Measurements from ENCODE around the gene KIAA1958. TPM values are rescaled to one million over a fixed set of nuclear protein-coding genes. Genes with fewer than 3 reads are reported as not detected.
A peak's percentile ranks its signal among the peaks of the same experiment; 100 is the strongest.

KIAA1958 gene
- total and polyA plus RNA-seq, 2 of the 4 experiments (the other 2 are of a cell fraction): 0.65 to 1.8 TPM

DNA sequence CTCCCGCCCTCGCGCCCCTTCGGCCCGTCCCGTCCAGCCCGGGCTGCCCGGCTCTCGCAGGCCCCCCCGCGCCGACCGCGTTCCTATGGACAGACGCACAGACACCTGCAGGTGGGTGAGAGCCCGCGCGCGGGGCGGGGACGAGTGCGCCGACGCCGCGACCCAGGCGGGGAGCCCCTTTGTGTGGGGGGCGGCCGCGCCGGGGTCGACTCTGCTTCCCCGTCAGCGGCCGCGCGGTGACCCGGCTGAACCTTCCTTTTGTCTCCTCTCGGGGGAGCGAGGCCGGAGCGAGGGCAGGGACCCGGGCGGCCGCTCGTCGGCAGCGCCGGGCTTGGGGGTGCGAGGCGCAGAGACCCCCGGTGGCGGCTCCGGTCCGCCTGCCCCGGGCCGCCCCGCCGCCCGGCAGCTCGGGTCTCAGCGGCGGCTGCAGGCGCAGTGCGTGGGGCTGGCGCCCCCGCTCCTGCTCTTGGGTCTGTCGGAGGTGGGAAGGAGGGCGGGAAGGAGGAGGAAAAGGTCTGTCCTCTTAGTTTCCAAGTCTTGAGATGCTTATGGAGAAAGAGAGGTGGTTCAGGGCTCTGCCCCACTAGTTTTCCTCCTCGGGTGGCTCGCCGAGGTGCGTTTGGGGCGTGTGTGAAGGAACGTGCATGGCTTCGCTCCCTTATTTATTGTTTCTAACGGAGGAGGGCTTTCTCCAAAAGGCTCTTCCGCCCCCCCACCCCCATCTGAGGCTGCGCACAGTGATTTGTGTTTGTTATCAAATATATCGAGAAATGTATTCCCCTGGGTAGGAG, 576 bp downstream of the KIAA1958 start:
- Histone ChIP-seq H2BK20ac (ENCODE audit: low read depth, low read length) (no peak overlapping the region), H3K36me3 (ENCODE audit: control insufficient read depth, insufficient read depth, low read length) (no peaks in the 10 kb centered on the region), H3K4me1 (ENCODE audit: control insufficient read depth, insufficient read depth, low read length) (peaks cover 6% of the 10 kb centered on the region; the same call in 1 of the 2 replicates), H2BK5ac (ENCODE audit: low read depth, low read length, poor library complexity, severe bottlenecking) (no peak overlapping the region), H3K23ac (ENCODE audit: low read depth, low read length) (no peak overlapping the region), H2AFZ (replicated peaks; ENCODE audit: low read length, poor library complexity) (peak overlapping the region; percentile 92), H3K27me3 (ENCODE audit: control insufficient read depth, insufficient read depth, low read length) (no peaks in the 10 kb centered on the region), H3K9me3 (ENCODE audit: control insufficient read depth, insufficient read depth, low read length) (no peaks in the 10 kb centered on the region), H2AK5ac (ENCODE audit: low read depth, low read length) (no peak overlapping the region), H3K14ac (replicated peaks; ENCODE audit: low read depth, low read length) (no peak overlapping the region), H3K9ac (ENCODE audit: low read depth, low read length) (peak overlapping the region; percentile 53), H3K4me3 (ENCODE audit: insufficient read depth, low read depth, low read length) (peak overlapping the region; percentile 77), H3K9me1 (ENCODE audit: insufficient read depth, low read length) (peaks cover 5% of the 10 kb centered on the region), H4K20me1 (ENCODE audit: insufficient read depth, low read length) (no peaks in the 10 kb centered on the region; the same call in 1 of the 2 replicates), H2BK15ac (ENCODE audit: low read depth, low read length) (no peak overlapping the region), H3K4ac (ENCODE audit: low read depth, low read length) (no peak overlapping the region), H3K79me1 (ENCODE audit: low read depth in 1 of 2, low read length in 2 of 2) (peaks cover 7 to 19% of the 10 kb centered on the region in 2 experiments; a peak in 3 of 4 replicates), H3K27ac (ENCODE audit: insufficient read depth, low read length) (no peak overlapping the region; the same call in 1 of the 2 replicates), H3K56ac (ENCODE audit: extremely low read depth, insufficient read depth, low read length) (no peak overlapping the region), H4K5ac (ENCODE audit: low read depth, low read length) (no peak overlapping the region), H3K18ac (ENCODE audit: low read depth, low read length) (no peak overlapping the region), H4K91ac (ENCODE audit: insufficient read depth, low read depth, low read length) (no peak overlapping the region), H3K4me2 (ENCODE audit: low read depth, low read length) (peak overlapping the region; percentile 95), H2AK9ac (replicated peaks; ENCODE audit: low read depth, low read length, poor library complexity) (peak overlapping the region; percentile 17), H4K8ac (ENCODE audit: low read depth in 2 of 2, low read length in 2 of 2) (no peak overlapping the region; a peak in 1 of 4 replicates), H2BK120ac (ENCODE audit: low read depth, low read length) (no peak overlapping the region)
- dilution Hi-C loops (cut with HindIII; ENCODE audit: low sequenced_read_pairs, unreplicated experiment): no loop called here
- intact Hi-C loops (cut with micrococcal nuclease): loop anchor here (2.0 to 5.0 kb wide), 2 partner anchors 70 to 224 kb away; no protein-coding TSS in a partner anchor
- no peak for TF ChIP-seq RAD21 (IDR thresholded peaks at IDR 0.05; ENCODE audit: low read length)
- no peak for TF ChIP-seq CHD1 (IDR thresholded peaks at IDR 0.05; ENCODE audit: low read depth, low read length)
- TF ChIP-seq FOS (IDR thresholded peaks at IDR 0.05; ENCODE audit: low read depth, low read length): no peak
- TF ChIP-seq BHLHE40 (IDR thresholded peaks at IDR 0.05; ENCODE audit: low read depth, low read length): peak; percentile 62; the same call in 1 of the 2 replicates
- no peak for TF ChIP-seq NFE2L2 (IDR thresholded peaks at IDR 0.05; ENCODE audit: low read depth, low read length)
- TF ChIP-seq MAZ (IDR thresholded peaks at IDR 0.05; ENCODE audit: borderline replicate concordance, low read depth, low read length): no peak
- TF ChIP-seq RCOR1 (IDR thresholded peaks at IDR 0.05; ENCODE audit: insufficient replicate concordance, low read length): no peak
- no peak for TF ChIP-seq POLR2A (IDR thresholded peaks at IDR 0.05; ENCODE audit: low read depth, low read length)
- ChIA-PET POLR2A (ENCODE audit: unreplicated experiment) (interaction anchor here (0.6 kb wide), 1 partner anchor 259 kb away, joined by 4 read pairs; no protein-coding TSS in a partner anchor), CTCF (no interaction called here)
- in situ Hi-C loops (cut with MboI; ENCODE audit: low sequenced_read_pairs): no loop called here
- WGBS, 2 experiments (ENCODE audit: extremely low coverage in 2 of 2, insufficient read length in 1 of 2): 0% methylated on average over 30 of the region's 80 CpGs; no CpG with 5 or more reads in 1 of the 2 experiments
- BruUV-seq (replicated peaks): no TSS peak
- DNase-seq (peak; percentile 36), ATAC-seq (ENCODE audit: low read depth) (peak; percentile 71)
